OCI-LY3 (cell line): ENCODE results near the gene HK2.

Experiments
- CTCF ChIP-seq: fragments of 200-600, 300-600 bp; sonication (generic); IDR thresholded peaks from 2 replicates; pipeline ENCODE4 v1.5.1; 2014; ENCODE audit warnings: antibody characterized with exemption, low read length, low read depth
- EZH2phosphoT487 ChIP-seq: fragments of 200-600 bp; shearing (Covaris generic); IDR thresholded peaks from 2 replicates; pipeline ENCODE4 v1.6.1; 2018; ENCODE audit warnings: antibody characterized with exemption, mixed run types, low read depth

DNA sequence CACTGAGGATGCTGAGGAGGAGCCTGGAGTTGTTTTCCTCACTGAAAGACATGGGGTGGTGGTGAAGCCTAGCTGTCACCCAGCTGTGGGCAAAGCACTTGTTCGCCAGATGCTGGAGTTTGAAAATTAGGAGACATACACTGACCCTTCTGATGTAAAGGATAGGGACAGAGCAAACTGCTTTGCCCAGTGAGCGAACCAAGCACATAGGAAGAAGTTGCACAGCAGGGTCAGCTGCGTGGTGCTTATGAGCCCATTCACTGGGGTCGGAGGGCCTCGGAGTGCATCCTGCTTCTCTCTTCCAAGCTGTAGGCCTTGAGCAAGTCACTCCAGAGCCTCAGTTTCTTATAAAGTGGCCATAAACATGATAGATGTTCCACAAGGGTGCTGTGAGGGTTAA is 50.9 kb downstream of the HK2 start:
- TF ChIP-seq CTCF (no peak), EZH2phosphoT487 (no peak)
